Inflammatory macrophage treated with lipopolysaccharide for 1 hour (primary cell): ENCODE data around the gene FANCL.
"Not testable (repeated sequence)": the region's sequence is repeated elsewhere in the genome, so short reads cannot be mapped to it uniquely, and the experiment has no call there.

Experiments
- DNase-seq, 2 donors: peaks; one replicate each; pipeline ENCODE4 v3.0.0-alpha.2; 2020 to 2022

The FANCL gene

DNA sequence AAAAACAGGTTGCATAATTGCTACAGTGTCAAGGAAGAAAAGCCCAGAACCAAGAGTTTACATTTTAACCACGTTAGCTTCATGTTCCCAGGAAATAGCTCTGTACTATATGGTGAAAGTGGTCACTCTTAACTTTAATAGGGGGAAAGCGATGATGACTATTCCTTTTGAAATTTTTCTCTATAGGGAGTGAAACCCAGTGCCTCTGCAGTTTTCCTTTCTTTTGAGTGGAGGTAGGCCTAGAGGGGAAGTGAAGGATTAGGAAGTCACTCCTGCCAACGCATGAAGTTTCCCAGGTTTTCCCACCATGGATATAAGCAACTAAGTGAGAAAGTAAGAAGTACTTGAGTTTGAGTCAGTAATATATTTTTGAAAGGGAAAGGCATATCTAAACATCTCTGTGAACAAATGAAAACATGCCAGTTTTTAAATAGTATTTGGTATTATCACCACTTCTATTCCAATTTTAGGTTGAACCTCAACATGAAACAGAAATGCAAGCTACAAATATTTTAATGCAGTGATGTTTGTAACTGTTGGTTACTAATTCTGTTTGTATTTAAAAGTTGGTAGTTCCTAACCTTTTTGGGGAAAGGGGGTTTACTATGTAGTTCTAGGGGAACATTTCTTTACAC lies 102.6 kb downstream of the FANCL start:
- DNase-seq, result peak; percentile 15 to 35

DNA sequence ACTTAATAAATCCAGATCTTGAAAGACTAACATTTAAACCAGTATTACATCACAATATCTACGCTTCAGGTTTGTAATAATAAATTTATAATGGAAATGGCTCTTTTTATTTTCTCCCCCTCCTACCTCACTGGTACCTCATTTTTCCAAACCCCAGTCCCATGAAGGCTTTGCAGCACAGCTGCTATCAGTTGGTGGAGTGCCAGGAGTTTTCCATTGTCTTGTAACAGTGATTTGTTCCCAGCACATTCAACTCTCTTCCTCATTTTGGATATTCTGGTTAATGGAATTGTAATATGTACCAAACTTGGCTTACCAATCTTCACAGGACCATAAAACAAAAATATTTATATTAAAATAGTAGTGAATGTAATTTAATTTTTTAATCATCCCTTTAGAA lies 103.3 kb downstream of the FANCL start:
- peak in 1 of 2 donors; percentile 12 for DNase-seq

DNA sequence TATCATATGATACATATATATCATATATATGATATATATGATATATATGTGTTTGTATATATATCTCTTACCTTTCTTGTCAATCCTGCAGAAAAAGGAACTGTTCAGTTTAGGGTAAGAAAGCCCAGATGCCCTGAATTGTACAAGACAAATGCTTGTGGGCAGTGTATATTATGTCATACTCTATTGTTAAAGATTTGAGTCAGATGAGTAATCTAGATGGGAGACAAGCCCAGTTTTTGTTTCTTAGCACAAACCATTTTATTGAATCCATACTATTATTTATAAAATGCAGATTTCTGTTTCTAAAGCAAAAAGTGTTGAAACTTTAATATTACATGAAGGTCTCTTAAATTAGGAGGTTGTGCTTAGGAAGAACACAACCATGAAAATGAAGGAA lies 103.9 kb downstream of the FANCL start:
- peak; percentile 59 to 81 for DNase-seq

DNA sequence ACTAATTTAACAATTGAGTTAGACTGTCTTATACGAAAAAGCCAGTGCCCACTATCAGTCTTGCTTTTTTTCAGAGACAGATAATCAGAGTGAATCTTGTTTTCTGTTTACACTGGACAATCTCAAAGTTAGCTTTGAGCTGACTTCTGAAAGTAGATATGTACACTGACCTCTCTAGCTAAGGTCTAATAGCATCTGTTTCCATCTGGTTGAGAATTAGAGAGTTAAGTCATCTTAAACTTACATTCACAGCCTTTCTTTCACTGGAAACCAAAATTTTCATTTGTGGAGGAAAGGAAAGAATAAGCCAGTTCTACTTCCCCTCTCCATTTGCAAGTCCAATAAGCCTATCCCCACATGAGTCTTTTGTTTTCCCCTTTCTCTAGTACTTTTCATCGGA lies 105.3 kb downstream of the FANCL start:
- no peak for DNase-seq

DNA sequence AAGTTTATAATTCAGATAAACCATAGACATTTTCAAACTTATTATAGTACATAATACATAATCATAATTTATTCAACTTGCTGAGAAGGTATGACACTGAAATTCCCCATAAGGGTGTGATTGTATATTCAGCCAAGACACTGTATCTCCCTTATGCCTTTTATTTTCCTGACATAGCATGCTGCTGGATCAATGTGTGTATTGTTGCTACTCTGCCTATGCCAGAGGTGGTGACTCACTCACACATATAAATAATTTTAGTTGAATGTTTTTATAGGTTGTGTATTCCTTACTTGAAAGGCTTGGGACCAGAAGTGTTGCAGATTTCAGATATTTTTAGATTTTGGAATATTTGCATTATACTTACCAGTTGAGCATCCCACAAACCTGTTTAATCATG lies 107.7 kb downstream of the FANCL start:
- DNase-seq, result no peak

DNA sequence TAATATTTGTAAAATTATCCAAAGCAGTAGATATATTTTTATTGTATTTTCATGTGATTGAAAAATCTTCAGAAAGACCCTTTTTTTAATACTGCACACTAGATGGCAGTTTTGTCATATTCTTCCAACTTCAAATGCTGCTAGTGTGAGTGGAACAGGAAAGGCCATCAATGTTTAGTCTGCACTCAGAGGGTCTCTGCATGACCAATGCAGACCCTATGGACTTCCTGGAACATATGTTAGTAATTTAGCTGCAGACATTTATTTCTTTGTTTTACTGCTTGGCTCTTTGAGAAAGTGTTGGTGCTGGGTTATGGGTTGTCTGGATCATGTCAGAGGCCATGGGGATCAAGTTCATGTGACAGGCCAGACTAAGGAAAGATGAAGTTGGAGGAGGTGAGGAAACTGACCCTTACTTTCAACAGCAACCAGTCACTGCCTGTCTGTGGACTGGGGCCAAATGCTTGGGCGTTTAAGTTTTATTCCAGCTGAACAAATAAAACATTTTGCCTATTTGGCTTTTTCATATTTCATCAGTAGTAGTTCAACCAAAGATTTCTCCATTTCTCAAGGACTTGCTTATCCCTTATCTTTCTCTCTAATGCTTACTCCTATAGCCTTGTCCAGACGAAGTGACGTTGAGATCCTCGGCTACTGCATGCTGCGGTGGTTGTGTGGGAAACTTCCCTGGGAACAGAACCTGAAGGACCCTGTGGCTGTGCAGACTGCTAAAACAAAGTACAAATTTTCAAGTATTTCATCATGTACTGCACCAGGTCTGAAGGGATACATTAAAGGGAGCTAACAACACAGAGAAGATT lies 109.7 kb downstream of the FANCL start:
- no peak for DNase-seq

DNA sequence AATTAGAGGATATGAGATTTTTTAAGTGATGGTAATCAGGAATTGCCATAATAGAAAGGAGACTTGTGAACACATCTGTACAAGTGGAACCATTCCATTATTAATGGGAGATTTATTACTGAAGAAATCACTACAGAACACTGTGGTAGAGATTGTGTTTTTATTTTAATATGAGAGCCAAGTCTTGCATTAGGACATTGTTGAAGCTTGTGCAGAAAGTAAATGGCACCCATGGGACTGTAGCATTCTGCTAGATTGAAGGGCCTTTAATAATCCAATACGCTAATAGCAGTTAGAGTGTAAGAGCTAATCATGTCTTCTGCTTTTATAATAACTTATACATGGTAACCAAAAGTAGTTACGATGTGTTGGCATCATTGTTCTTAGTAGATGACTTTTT lies 110.9 kb downstream of the FANCL start:
- DNase-seq, result no peak

DNA sequence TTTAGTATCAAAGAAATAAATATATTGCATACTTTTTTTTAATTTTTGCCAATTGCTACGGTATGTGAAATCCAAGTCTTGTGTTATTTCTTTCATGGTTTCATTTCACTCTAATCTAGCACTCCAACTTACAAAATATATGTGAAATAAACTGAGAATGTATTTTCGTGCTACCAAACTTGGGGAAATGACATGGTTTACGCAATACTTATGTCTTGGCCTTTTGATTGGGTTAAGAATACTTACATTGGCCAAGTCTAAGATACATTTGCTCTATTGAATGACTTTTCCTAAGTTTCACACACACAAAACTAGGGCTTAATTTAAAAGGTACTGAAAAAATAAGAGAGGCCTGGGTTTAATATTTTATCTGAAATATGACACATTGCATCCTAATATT lies 114.0 kb downstream of the FANCL start:
- DNase-seq, result no peak

DNA sequence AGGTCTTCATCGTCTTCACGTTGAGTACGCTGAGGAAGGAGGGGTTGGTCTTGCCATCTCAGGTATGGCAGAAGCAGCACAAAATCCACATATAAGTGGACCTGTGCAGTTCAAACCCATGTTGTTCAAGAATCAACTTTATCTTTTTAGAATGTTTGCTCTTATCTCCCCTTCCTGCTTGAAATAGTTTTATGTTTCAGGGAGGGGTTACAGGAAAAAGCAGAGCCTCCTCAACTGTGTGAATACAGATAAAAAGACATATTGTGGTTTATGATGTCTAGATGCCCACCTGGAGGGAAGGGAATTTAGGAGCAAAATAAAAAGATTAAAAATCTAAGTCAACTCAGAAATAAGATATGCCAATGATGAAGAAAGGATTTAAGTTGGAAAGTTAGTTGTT lies 118.6 kb downstream of the FANCL start:
- DNase-seq, result no peak

DNA sequence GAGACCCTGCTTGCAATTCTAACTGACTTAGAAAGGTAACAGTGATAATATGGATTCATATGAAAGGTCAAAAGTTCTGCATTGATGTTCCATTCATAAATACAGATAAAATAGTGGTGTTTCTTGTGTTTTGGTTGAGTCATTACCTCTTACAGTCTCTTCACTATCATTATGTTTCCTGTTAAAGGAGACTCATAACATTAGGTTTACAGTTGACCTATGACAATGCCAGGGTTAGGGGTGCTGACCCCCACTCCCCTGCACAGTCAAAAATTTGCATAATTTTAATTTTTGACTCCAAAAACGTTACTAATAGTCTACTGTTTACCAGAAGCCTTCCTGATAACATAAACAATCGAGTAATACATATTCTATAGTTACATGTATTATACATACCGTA lies 119.1 kb downstream of the FANCL start:
- no peak for DNase-seq

DNA sequence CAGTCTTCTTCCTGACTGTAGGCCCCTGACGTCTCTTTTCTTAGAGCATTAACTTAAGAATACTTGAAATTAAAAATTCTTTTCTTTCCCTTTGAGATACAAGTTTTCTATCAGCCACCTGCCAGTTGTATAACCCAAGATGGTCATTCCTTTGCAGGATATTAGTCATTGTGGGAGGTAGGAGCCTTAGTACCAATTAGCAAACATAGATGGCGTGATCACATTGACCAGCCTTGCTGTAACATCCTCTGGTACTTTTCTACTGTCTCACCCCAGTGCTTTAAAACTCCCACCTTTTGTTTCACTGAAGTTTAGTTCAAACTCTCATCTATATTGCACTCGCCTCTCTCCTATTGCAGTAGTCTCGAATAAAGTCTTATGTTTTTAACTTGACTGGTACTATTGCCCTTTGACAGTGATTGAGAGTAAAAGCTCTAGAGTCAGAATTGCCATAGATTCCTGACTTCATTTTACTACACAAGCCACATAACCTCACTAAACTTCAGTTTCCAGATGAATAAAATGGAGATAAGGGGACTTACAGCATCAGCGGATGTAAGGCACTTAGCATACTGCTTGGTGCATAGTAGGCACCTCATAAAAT lies 120.4 kb downstream of the FANCL start:
- no peak for DNase-seq

DNA sequence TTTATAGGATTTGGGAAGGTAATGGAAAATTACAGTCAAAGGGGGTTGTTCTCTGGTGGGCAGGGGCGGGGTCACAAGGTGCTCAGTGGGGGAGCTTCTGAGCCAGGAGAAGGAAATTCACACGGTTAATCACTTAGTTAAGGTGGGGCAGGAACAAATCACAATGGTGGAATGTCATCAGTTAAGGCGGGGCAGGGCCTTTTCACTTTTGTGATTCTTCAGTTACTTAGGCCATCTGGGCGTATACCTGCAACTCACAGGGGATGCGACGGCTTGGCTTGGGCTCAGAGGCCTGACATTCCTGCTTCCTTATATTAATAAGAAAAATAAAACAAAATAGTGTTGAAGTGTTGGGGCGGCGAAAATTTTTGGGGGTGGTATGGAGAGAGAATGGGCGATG lies 127.6 kb downstream of the FANCL start:
- not testable (repeated sequence) for DNase-seq

DNA sequence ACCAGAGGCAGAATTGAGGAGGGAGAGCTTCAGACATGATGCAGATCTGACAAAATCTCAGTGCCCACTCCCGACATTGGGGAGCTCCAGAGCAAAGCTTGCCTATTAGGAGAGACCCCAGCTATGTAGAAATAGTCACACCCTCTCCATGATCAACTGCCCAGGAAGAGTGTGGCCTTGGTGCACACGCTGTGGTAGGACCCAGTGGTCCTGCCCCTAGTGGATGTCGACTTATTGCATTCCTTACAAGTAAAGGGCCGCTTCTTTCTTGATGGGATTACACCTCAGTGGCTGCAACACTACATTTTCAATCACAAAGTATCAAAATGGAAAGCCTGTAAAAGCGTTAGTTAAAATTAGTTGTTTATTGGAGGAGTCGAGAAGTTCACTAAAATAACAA lies 130.4 kb downstream of the FANCL start:
- no peak for DNase-seq

DNA sequence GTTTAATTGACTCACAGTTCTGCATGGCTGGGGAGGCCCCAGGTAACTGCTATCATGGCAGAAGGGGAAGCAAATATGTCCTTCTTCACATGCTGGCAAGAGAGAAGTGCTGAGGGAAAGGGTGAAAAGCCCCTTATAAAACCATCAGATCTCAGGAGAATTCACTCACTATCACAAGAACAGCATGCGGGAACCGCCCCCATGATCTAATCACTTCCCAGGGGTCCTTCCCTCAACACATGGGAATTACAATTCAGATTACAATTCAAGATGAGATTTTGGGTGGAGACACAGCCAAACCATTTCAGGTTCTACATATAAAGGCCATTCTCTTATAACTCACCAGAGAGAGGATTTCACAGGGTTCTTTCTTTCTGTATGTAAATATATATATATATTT lies 131.6 kb downstream of the FANCL start:
- no peak for DNase-seq
